ENCODE measurements around the gene EPO.
"Not testable (repeated sequence)": the region's sequence is repeated elsewhere in the genome, so short reads cannot be mapped to it uniquely, and the experiment has no call there.

EPO gene

GRCh38 chr7:100705320-100705752, 14.9 kb upstream of the EPO start:
- peak; percentile 58 to 61 for DNase-seq (ENCODE audit: low read depth in 2 of 2)

- peak; percentile 97 for DNase-seq (ENCODE audit: low read depth in 2 of 2)
These were observed 14.3 kb upstream of the EPO start, which contains the start of gene POP7 for GRCh38 chr7:100705753-100706671. Gene POP7, plus strand, starts transcription at chr7:100706121. Its CDS starts 710 bp downstream, at chr7:100706831.

- DNase-seq (ENCODE audit: low read depth in 2 of 2): no peak
These were observed 13.5 kb upstream of the EPO start for GRCh38 chr7:100706672-100707311.

GRCh38 chr7:100708395-100708794, 11.9 kb upstream of the EPO start:
- no peak for DNase-seq (ENCODE audit: low read depth in 2 of 2)

- DNase-seq (ENCODE audit: low read depth in 2 of 2): no peak
These were observed 9.8 kb upstream of the EPO start for GRCh38 chr7:100710452-100710851.

GRCh38 chr7:100711369-100711768, 8.9 kb upstream of the EPO start:
- DNase-seq (ENCODE audit: low read depth in 2 of 2): no peak

GRCh38 chr7:100714725-100715124, 5.5 kb upstream of the EPO start:
- no peak for DNase-seq (ENCODE audit: low read depth in 2 of 2)

- not testable (repeated sequence) for DNase-seq (ENCODE audit: low read depth in 2 of 2)
These were observed 3.2 kb upstream of the EPO start for GRCh38 chr7:100717073-100717472.

- no peak for DNase-seq (ENCODE audit: low read depth in 2 of 2)
These were observed 567 bp upstream of the EPO start for GRCh38 chr7:100719523-100720278.

GRCh38 chr7:100720671-100721504, 620 bp downstream of the EPO start:
- DNase-seq (ENCODE audit: low read depth in 2 of 2): no peak

GRCh38 chr7:100721505-100721812, 1.2 kb downstream of the EPO start:
- no peak for DNase-seq (ENCODE audit: low read depth in 2 of 2)

- no peak for DNase-seq (ENCODE audit: low read depth in 2 of 2)
These were observed 2.4 kb downstream of the EPO start for GRCh38 chr7:100722480-100723212.

GRCh38 chr7:100723732-100724275, 3.5 kb downstream of the EPO start:
- no peak for DNase-seq (ENCODE audit: low read depth in 2 of 2)

- DNase-seq (ENCODE audit: low read depth in 2 of 2): not testable (repeated sequence)
These were observed 4.1 kb downstream of the EPO start for GRCh38 chr7:100724364-100724763.

GRCh38 chr7:100726996-100727761, 6.9 kb downstream of the EPO start:
- no peak for DNase-seq (ENCODE audit: low read depth in 2 of 2)

- no peak for DNase-seq (ENCODE audit: low read depth in 2 of 2)
These were observed 7.9 kb downstream of the EPO start for GRCh38 chr7:100728196-100728595.

GRCh38 chr7:100730136-100730800, 10.0 kb downstream of the EPO start:
- no peak for DNase-seq (ENCODE audit: low read depth in 2 of 2)

GRCh38 chr7:100731937-100732636, 11.8 kb downstream of the EPO start:
- no peak for DNase-seq (ENCODE audit: low read depth in 2 of 2)

- DNase-seq (ENCODE audit: low read depth in 2 of 2): no peak
These were observed 15.5 kb downstream of the EPO start for GRCh38 chr7:100735730-100736129.

Data from activated CD8-positive, alpha-beta memory T cell treated with anti-CD3 and anti-CD28 coated beads for 4 hours (primary cell).